Loucy (cell line): Measurements from ENCODE around the gene CYP2R1.

Experiments used
- EZH2phosphoT487 ChIP-seq: fragments of 200-600 bp; IDR thresholded peaks from 2 replicates; pipeline ENCODE4 v1.6.1; 2018; ENCODE audit warnings: antibody characterized with exemption, mild to moderate bottlenecking, moderate library complexity, borderline replicate concordance
- TF ChIP-seq, protein P1 (sequence below): fragments of 200-600 bp; sonication (generic); conservative IDR thresholded peaks from 2 replicates; pipeline ENCODE4 v1.5.1; 2014; ENCODE audit warnings: mild to moderate bottlenecking, antibody characterized with exemption, low read length

DNA sequence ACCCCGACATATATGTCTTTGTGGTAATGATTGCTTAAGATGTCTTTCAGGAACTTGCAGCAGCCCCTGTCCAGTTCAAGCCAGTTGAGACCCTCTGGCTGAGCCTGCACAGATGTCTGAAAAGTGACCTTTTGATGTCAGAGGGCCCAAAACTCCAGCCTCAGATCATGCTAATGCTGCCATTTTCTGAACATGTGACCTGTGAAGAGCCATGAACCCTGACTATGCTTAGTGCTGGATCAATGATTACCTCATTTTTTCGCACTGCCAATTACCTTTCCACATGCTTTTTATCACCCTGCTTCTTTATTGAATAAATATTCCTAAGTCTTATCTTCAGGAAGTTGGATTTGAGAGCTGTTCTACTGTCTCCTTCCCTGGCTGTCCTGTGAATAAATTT lies 6.9 kb upstream of the CYP2R1 start:
- TF ChIP-seq, protein P1, sequence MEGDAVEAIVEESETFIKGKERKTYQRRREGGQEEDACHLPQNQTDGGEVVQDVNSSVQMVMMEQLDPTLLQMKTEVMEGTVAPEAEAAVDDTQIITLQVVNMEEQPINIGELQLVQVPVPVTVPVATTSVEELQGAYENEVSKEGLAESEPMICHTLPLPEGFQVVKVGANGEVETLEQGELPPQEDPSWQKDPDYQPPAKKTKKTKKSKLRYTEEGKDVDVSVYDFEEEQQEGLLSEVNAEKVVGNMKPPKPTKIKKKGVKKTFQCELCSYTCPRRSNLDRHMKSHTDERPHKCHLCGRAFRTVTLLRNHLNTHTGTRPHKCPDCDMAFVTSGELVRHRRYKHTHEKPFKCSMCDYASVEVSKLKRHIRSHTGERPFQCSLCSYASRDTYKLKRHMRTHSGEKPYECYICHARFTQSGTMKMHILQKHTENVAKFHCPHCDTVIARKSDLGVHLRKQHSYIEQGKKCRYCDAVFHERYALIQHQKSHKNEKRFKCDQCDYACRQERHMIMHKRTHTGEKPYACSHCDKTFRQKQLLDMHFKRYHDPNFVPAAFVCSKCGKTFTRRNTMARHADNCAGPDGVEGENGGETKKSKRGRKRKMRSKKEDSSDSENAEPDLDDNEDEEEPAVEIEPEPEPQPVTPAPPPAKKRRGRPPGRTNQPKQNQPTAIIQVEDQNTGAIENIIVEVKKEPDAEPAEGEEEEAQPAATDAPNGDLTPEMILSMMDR, result no peak
- no peak for TF ChIP-seq EZH2phosphoT487
